Natural killer cell treated with Interleukin-12 subunit alpha and Interleukin-12 subunit beta and Interleukin-15 and Interleukin-18, amount 100 ng/mL, for 72 hours (primary cell): ENCODE data around the gene GAB2. TPM values are rescaled to one million over a fixed set of nuclear protein-coding genes. Genes with fewer than 3 reads are reported as not detected.

Source experiments
- ATAC-seq, 2 donors: fragments of 150-1000 bp; cut with Tn5 transposase in 1 of 2; sonication (Bioruptor Pico), chemical (Tn5 transposase) in 1 of 2; 2 replicates each; pipeline ENCODE4 v1.10.0; 2021
- DNase-seq: peaks from one replicate; pipeline ENCODE4 v3.0.0; 2022; ENCODE audit warnings: low spot score
- H3K27ac Mint-ChIP-seq, 2 donors: 1 replicate in 1 of 2; 2 replicates in 1 of 2; pipeline ENCODE4 v1.8.0; 2022; ENCODE audit warnings: mixed read lengths in 2 of 2, mild to moderate bottlenecking in 1 of 2, moderate library complexity in 1 of 2
- H3K27me3 Mint-ChIP-seq, 2 donors: 1 replicate in 1 of 2; 2 replicates in 1 of 2; pipeline ENCODE4 v1.8.0; 2022; ENCODE audit warnings: mixed read lengths in 2 of 2
- H3K36me3 Mint-ChIP-seq: one replicate; pipeline ENCODE4 v1.8.0; 2022; ENCODE audit warnings: mixed read lengths
- H3K4me1 Mint-ChIP-seq, 2 donors: 1 replicate in 1 of 2; 2 replicates in 1 of 2; pipeline ENCODE4 v1.8.0; 2022; ENCODE audit warnings: low read depth in 2 of 2, mixed read lengths in 2 of 2, mild to moderate bottlenecking in 1 of 2
- H3K4me3 Mint-ChIP-seq: one replicate; pipeline ENCODE4 v1.8.0; 2022; ENCODE audit warnings: mixed read lengths
- H3K9me3 Mint-ChIP-seq: 2 replicates; pipeline ENCODE4 v1.8.0; 2022; ENCODE audit warnings: mixed read lengths
- total RNA-seq, 2 donors: library from RNA; stranded (reverse); gene quantifications; one replicate each; pipeline ENCODE4 v1.2.3, GENCODE V29; 2022

Gene GAB2
- total RNA-seq, 2 donors from 2014 or later = 1.9 to 8.7 TPM

DNA sequence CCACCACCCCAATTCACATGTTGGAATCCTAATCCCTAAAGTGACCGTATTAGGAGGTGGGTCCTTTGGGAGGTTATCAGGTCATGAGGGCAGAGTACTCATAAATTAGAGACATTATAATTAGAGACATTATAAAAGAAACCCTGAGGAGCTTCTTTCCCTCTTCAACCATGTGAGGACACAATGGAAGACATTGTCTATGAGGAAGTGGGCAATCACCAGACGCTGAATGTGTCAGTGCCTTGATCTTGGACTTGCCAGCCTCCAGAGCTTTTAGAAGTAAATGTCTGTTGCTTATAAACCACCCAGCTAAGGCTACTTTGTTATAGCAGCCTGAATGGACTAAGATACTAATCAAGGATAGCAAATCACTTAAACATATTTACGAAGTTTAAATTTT is 14.8 kb downstream of the GAB2 start:
- no peak for DNase-seq
- Mint-ChIP-seq H3K9me3 (no peaks in the 10 kb centered on the region), H3K36me3 (peaks cover 14% of the 10 kb centered on the region), H3K4me1 (peaks cover 0 to 3% of the 10 kb centered on the region in 2 donors), H3K27me3 (peaks cover 2 to 19% of the 10 kb centered on the region in 2 donors), H3K4me3 (no peak overlapping the region), H3K27ac (no peak overlapping the region)
- no peak for ATAC-seq

DNA sequence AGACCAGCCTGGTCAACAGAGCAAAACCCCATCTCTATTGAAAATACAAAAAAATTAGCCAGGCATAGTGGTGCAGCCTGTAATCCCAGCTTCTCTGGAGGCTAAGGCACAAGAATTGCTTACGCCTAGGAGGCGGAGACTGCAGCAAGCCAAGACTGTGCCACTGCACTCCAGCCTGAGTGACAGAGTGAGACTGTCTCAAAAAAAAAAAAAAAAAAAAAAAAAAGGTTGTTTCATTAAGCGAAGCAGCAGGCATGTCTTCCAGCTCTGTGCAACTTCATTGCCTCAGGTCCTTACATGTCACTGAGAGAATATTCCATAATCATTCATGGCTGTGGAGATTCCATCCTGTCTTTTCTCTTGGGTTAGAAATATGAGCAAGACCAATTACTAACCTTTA is 16.9 kb downstream of the GAB2 start:
- DNase-seq (no peak), ATAC-seq (no peak)
- no peaks in the 10 kb centered on the region for H3K9me3 Mint-ChIP-seq
- no peaks in the 10 kb centered on the region for H3K36me3 Mint-ChIP-seq
- peaks cover 8 to 11% of the 10 kb centered on the region in 2 donors for H3K4me1 Mint-ChIP-seq
- no peak overlapping the region for H3K4me3 Mint-ChIP-seq
- no peak overlapping the region for H3K27ac Mint-ChIP-seq
- H3K27me3 Mint-ChIP-seq = peaks cover 2 to 7% of the 10 kb centered on the region in 2 donors

DNA sequence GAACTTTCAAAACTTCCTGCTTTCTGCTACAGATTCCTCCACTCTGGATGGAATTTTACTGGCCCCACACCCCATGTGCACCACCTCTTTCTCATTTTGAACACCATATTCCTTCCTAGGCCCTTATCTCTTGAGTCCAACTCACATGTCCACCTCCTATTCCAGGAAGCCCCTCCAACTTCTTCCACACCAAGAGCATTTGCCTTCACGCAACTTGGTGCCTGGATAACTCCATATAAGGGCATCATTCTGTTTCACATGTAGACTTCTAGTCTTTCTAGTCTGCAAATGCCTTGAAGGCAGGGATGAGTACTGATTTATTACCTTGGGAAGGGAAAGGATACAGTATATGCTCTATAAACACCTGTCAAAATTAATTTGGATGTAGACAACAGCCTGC is 17.5 kb downstream of the GAB2 start:
- Mint-ChIP-seq H3K9me3 (no peaks in the 10 kb centered on the region), H3K36me3 (no peaks in the 10 kb centered on the region), H3K27ac (no peak overlapping the region), H3K27me3 (peaks cover 2 to 7% of the 10 kb centered on the region in 2 donors), H3K4me3 (no peak overlapping the region), H3K4me1 (peaks cover 8 to 11% of the 10 kb centered on the region in 2 donors)
- ATAC-seq = no peak
- no peak for DNase-seq

DNA sequence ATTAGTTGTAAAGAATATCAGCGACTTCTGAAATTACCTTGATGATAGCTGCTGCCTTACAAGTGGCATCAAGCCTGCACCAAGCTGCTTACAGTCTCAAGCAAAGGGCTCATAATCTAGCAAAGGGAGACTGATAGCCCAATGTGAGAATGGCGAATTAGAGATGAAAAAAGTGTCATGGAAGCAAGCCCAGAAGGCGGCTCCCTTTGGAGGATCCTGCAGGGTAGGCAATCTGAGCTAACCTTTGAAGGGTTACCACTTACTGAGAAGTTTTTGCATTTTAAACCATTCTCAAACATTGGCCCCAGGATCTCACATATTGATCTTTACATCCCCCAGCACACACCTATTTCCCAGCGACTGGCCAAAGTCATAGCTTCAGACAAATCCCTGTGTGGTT is 18.5 kb downstream of the GAB2 start:
- ATAC-seq = no peak
- Mint-ChIP-seq H3K27ac (no peak overlapping the region), H3K27me3 (peaks cover 4 to 7% of the 10 kb centered on the region in 2 donors), H3K9me3 (no peaks in the 10 kb centered on the region), H3K4me1 (peaks cover 8 to 11% of the 10 kb centered on the region in 2 donors), H3K4me3 (no peak overlapping the region), H3K36me3 (no peaks in the 10 kb centered on the region)
- DNase-seq = no peak

DNA sequence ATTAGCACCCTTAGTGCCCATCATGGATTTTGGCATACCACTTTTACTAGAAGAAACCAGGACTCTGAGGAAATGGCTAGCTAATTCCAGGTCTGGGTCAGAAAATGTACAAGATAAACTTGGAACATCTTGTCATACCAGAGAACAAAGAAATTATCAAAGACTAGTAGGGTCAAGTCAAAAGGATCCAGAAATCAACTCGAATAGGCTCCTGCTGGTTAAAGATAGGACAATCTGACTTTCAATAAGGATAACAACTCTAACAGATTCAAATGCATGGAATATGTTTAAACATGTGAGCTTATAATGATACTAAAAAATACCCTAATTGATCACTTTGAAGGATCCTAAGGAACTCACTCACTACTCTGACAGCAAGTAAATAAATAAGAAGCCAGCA is 18.9 kb downstream of the GAB2 start:
- no peak overlapping the region for H3K27ac Mint-ChIP-seq
- H3K27me3 Mint-ChIP-seq = peaks cover 4 to 7% of the 10 kb centered on the region in 2 donors
- no peak for ATAC-seq
- H3K9me3 Mint-ChIP-seq = no peaks in the 10 kb centered on the region
- no peak for DNase-seq
- H3K4me1 Mint-ChIP-seq = peaks cover 8 to 11% of the 10 kb centered on the region in 2 donors
- H3K36me3 Mint-ChIP-seq = no peaks in the 10 kb centered on the region
- H3K4me3 Mint-ChIP-seq = no peak overlapping the region

DNA sequence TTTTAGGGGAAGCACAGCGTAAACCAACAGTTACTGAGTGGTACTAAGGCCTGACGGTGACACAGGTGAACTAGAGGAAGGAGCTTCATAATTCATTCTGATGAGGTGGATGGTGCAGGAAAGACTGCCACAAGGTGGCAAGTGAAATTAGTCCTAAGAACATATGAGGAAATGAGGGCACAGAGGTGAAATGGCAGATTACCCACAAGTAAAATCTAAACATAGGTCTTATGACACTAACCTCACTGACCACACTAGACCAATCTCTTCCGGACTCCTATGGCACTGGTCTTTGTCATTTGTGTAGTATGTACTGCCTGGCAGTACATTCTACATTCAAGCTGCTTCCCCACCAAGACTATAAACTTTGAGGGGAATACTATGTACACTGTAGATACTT is 20.2 kb downstream of the GAB2 start:
- H3K4me3 Mint-ChIP-seq = no peak overlapping the region
- no peaks in the 10 kb centered on the region for H3K36me3 Mint-ChIP-seq
- H3K9me3 Mint-ChIP-seq = no peaks in the 10 kb centered on the region
- H3K27ac Mint-ChIP-seq = no peak overlapping the region
- ATAC-seq (peak; percentile 81 to 93), DNase-seq (no peak)
- peaks cover 4 to 7% of the 10 kb centered on the region in 2 donors for H3K27me3 Mint-ChIP-seq
- peaks cover 8 to 11% of the 10 kb centered on the region in 2 donors for H3K4me1 Mint-ChIP-seq

DNA sequence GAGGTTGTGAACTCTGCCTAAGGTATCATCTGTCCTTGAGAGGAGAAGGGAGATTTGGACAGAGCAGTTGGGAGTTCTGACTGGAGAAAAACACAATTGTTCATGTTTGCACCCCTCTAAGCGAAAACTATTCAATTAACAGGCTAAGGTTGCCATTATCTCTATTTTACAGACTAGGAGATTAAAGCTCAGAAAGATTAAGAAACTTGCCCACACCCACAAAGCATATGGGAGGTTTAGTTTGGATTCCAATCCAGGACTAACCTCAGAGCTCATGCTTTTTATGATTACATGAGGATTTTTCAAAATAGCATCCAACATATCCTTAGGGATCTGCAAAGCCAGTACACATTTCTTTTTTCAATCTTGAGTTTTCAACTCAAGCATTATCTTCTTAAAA is 22.0 kb downstream of the GAB2 start:
- Mint-ChIP-seq H3K36me3 (no peaks in the 10 kb centered on the region), H3K4me1 (peaks cover 8 to 11% of the 10 kb centered on the region in 2 donors), H3K9me3 (no peaks in the 10 kb centered on the region), H3K27me3 (peaks cover 4 to 7% of the 10 kb centered on the region in 2 donors), H3K27ac (no peak overlapping the region), H3K4me3 (no peak overlapping the region)
- DNase-seq (no peak), ATAC-seq (no peak)

DNA sequence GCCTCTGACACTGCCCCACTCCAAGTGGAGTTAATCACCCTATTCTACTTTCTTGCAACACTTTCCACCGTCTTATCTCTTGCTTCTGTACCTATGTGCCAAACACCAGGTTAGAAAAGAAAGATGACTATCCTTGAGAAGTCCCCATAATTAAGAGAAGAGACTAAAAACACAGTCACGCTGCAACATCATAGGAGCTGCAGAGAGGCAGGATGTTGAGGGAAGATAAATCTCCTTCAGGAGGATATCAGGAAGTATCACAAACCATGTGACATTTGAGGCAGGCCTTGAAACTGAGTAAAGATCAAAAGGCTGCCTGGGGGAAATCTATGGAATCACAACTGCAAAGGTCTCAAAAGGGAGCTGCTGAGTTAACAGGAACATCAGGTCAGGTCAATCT is 24.8 kb downstream of the GAB2 start:
- H3K9me3 Mint-ChIP-seq = no peaks in the 10 kb centered on the region
- no peak overlapping the region for H3K27ac Mint-ChIP-seq
- peaks cover 4 to 7% of the 10 kb centered on the region in 2 donors for H3K27me3 Mint-ChIP-seq
- ATAC-seq (no peak), DNase-seq (no peak)
- peaks cover 8% of the 10 kb centered on the region in 2 donors for H3K4me1 Mint-ChIP-seq
- H3K36me3 Mint-ChIP-seq = no peaks in the 10 kb centered on the region
- no peak overlapping the region for H3K4me3 Mint-ChIP-seq

DNA sequence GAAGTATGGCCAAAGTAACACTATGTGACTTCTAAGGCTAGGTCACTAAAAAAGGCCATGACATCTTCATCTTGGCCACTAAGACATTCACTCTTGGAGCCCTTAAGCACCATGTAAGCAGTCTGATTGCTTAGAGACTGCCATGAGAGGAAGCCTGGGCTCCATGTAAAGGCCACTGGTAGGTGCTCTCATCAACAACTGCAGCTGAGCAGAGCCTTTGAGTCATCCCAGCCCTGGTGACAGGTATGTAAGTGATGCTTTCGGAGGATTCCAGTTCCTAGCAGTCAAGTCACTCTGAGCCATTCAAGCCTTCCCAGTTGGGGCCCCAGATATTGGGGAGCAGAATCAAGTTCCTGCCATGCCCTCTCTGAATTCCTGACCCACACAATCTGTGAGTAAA is 26.2 kb downstream of the GAB2 start:
- Mint-ChIP-seq H3K27ac (no peak overlapping the region), H3K4me1 (no peaks in the 10 kb centered on the region), H3K4me3 (no peak overlapping the region), H3K9me3 (no peaks in the 10 kb centered on the region), H3K36me3 (no peaks in the 10 kb centered on the region), H3K27me3 (peaks cover 6 to 7% of the 10 kb centered on the region in 2 donors)
- no peak for DNase-seq
- ATAC-seq = no peak

DNA sequence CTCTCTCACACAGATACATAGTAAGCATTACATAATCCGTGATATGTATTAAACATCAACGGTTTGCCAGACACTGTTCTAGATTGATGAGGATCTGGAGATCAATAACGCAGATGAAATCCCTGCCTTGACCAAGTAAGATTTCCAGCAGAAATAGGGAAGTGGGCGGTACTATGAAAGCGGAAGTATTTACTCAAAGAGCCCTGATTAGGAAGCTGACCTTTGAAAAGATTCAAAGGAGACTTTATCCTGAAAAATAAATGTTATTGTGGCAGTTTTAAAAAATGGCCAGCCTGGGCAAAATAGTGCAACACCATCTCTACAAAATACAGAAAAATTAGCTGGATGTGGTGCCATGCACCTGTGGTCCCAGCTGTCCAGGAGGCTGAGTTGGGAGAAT is 26.8 kb downstream of the GAB2 start:
- no peak for ATAC-seq
- no peak overlapping the region for H3K27ac Mint-ChIP-seq
- no peak overlapping the region for H3K4me3 Mint-ChIP-seq
- no peaks in the 10 kb centered on the region for H3K36me3 Mint-ChIP-seq
- no peaks in the 10 kb centered on the region for H3K9me3 Mint-ChIP-seq
- no peak for DNase-seq
- no peaks in the 10 kb centered on the region for H3K4me1 Mint-ChIP-seq
- peaks cover 6 to 7% of the 10 kb centered on the region in 2 donors for H3K27me3 Mint-ChIP-seq

DNA sequence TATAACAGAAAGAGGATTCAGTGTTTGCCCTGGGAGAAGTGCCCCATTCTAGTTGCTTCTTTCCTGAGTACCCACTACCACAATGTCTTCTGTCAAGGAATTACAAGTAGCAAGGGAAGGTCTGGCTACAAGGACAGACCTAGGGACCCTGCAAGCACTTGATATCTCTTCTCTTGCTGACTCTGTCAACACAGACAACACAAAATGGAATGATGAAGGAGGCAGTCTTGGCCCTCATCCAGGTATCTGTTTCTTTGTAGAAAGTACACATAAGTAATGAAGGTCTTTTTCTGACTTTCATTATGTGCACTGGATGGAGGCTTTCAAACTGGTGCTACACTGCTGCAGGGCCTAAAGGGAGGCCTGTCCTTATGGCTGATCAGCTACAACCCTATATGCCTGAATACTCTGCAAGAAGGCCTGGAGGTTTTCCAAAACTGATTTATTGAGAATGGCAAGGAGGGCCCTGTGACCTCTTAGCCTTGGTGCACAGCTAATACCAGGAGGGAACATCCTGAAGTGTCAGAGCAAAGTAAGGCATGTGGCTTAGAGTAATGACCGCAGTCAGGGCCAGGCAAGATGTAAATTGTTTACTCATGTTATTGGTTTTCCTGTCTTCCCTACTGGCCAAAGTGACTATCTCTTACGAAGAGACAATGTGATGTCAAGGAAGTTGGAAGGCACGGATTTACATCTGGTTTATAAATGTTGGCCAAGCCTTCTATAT is 31.2 kb downstream of the GAB2 start:
- Mint-ChIP-seq H3K27ac (no peak overlapping the region), H3K4me3 (no peak overlapping the region), H3K4me1 (no peaks in the 10 kb centered on the region), H3K9me3 (peaks cover 4% of the 10 kb centered on the region), H3K36me3 (peaks cover 8% of the 10 kb centered on the region), H3K27me3 (peaks cover 6 to 10% of the 10 kb centered on the region in 2 donors)
- ATAC-seq (no peak), DNase-seq (no peak)

DNA sequence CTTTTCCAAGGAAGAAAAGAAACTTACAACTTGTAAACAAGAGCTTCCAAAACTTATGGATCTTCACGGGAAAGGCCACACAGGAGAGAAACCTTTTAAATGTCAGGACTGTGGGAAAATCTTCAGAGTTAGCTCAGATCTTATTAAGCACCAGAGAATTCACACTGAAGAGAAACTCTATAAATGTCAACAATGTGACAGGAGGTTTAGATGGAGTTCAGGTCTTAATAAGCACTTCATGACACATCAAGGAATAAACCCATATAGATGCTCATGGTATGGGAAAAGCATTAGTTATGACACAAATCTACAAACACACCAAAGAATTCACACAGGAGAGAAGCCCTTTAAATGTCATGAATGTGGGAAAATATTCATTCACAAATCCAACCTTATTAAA is 32.4 kb downstream of the GAB2 start:
- H3K36me3 Mint-ChIP-seq = peaks cover 8% of the 10 kb centered on the region
- ATAC-seq = no peak

DNA sequence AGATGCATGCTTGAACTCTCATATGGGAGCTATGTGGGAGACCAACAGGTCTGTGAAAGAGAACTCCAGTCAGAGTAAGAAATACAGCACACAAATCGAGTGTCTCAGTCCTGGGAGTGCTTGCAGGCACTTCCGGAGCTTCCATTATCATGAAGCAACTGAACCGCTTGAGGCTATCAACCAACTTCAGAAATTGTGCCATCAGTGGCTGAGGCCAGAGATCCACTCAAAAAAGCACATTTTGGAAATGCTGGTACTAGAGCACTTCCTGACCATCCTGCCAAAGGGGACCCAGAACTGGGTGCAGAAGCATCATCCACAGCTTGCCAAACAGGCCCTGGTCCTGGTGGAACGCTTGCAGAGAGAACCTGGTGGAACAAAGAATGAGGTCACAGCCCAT is 33.4 kb downstream of the GAB2 start:
- Mint-ChIP-seq H3K4me1 (no peaks in the 10 kb centered on the region), H3K36me3 (peaks cover 8% of the 10 kb centered on the region), H3K27me3 (peaks cover 6 to 14% of the 10 kb centered on the region in 2 donors), H3K9me3 (peaks cover 4% of the 10 kb centered on the region), H3K4me3 (no peak overlapping the region), H3K27ac (no peak overlapping the region)
- ATAC-seq (no peak), DNase-seq (no peak)

More for the DNA sequence above, 32.4 kb downstream of the GAB2 start:
- peaks cover 4% of the 10 kb centered on the region for H3K9me3 Mint-ChIP-seq
- H3K27me3 Mint-ChIP-seq = peaks cover 6 to 14% of the 10 kb centered on the region in 2 donors
- H3K4me3 Mint-ChIP-seq = no peak overlapping the region
- no peak overlapping the region for H3K27ac Mint-ChIP-seq
- no peaks in the 10 kb centered on the region for H3K4me1 Mint-ChIP-seq
- no peak for DNase-seq

DNA sequence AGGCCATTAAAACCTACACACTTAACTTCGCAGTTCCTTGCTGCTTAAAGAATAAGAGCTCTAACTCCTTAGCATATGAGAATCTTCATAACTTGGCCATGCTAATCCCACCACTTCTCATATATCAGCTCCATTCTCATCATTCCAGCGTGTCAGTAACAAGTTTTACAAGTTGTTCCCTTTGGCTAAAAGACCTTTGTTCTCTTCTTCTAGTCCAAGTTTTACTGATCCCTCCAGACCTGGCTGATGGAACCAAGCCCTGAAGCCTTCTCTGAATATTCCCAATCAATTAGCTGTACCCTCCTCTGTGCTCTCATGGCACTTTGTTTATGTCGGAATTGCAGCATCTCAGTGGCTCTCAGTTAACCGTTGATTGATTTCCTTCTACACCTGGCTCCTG is 35.8 kb downstream of the GAB2 start:
- ATAC-seq (no peak), DNase-seq (no peak)
- H3K4me1 Mint-ChIP-seq = no peaks in the 10 kb centered on the region
- no peak overlapping the region for H3K27ac Mint-ChIP-seq
- peaks cover 3 to 14% of the 10 kb centered on the region in 2 donors for H3K27me3 Mint-ChIP-seq
- peaks cover 8% of the 10 kb centered on the region for H3K36me3 Mint-ChIP-seq
- H3K9me3 Mint-ChIP-seq = peaks cover 4% of the 10 kb centered on the region
- H3K4me3 Mint-ChIP-seq = no peak overlapping the region

DNA sequence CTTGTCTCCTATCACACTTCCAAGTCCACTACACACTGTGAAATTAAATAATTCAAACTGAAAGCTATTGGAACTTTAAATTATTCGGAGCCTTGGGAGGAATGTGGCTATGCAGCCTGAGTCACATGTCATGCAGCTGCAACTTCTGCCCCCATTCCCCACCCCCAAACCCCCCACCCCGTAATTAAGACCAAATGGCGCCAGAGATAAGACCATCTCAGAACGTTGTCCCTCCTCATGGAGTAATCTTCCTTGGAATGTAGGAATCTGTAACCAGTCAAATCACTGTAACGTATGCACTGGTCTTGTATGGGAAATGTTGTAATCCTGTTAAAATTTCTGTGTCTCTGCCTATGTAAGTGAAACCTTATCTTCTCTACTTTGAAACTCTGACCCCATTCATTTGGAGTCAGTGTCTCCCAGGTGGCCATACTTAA is 37.0 kb downstream of the GAB2 start:
- Mint-ChIP-seq H3K27ac (no peak overlapping the region), H3K9me3 (peaks cover 4% of the 10 kb centered on the region), H3K36me3 (peaks cover 8% of the 10 kb centered on the region), H3K27me3 (peaks cover 3 to 17% of the 10 kb centered on the region in 2 donors), H3K4me3 (no peak overlapping the region), H3K4me1 (no peaks in the 10 kb centered on the region)
- no peak for ATAC-seq
- DNase-seq = no peak
